OCI-LY3 (cell line): ENCODE data around the gene A4GALT.
"Not testable (repeated sequence)": the region's sequence is repeated elsewhere in the genome, so short reads cannot be mapped to it uniquely, and the experiment has no call there.

Source experiments
- H2AFZ ChIP-seq: fragments of 200-600, 300-600 bp; shearing (Covaris generic); 2 replicates; pipeline ENCODE4 v1.6.0; 2014; ENCODE audit warnings: antibody characterized with exemption, low read depth, low read length
- H3K27ac ChIP-seq: fragments of 200-600, 300-600 bp; sonication (generic); 2 replicates; pipeline ENCODE4 v1.5.1; 2014; ENCODE audit warnings: mild to moderate bottlenecking, low read length, moderate library complexity, mixed read lengths
- H3K27me3 ChIP-seq: fragments of 200-600, 300-600 bp; sonication (generic); 2 replicates; pipeline ENCODE4 v1.6.1; 2014; ENCODE audit warnings: low read depth, low read length, mixed read lengths
- H3K36me3 ChIP-seq: fragments of 200-600, 300-600 bp; sonication (generic); replicated peaks from 2 replicates; pipeline ENCODE3; 2014; ENCODE audit warnings: low read depth, low read length, mixed read lengths
- H3K4me1 ChIP-seq: fragments of 300-600, 200-600 bp; sonication (generic); 2 replicates; pipeline ENCODE4 v1.6.1; 2014; ENCODE audit warnings: low read length, mixed read lengths
- H3K4me2 ChIP-seq: fragments of 200-600, 300-600 bp; sonication (generic); 2 replicates; pipeline ENCODE4 v1.6.1; 2014; ENCODE audit warnings: low read length, mixed read lengths
- H3K4me3 ChIP-seq: fragments of 300-600, 200-600 bp; sonication (generic); 2 replicates; pipeline ENCODE4 v1.5.1; 2014; ENCODE audit warnings: antibody characterized with exemption, mild to moderate bottlenecking, low read length, moderate library complexity
- H3K79me2 ChIP-seq: fragments of 300-600, 200-600 bp; shearing (Covaris generic); 2 replicates; pipeline ENCODE4 v1.6.1; 2014; ENCODE audit warnings: mild to moderate bottlenecking, low read length, mixed read lengths
- H3K9ac ChIP-seq: fragments of 300-600, 200-600 bp; shearing (Covaris generic); 2 replicates; pipeline ENCODE4 v1.6.0; 2014; ENCODE audit warnings: mild to moderate bottlenecking, low read length, moderate library complexity
- H3K9me3 ChIP-seq: fragments of 200-600, 300-600 bp; shearing (Covaris generic); 2 replicates; pipeline ENCODE4 v1.6.1; 2014; ENCODE audit warnings: low read length, mixed read lengths; ENCODE audit not compliant: insufficient read depth
- H4K20me1 ChIP-seq: fragments of 200-600, 300-600 bp; sonication (generic); 2 replicates; pipeline ENCODE4 v1.6.1; 2016; ENCODE audit warnings: low read length, mixed read lengths; ENCODE audit not compliant: insufficient read depth
- EZH2phosphoT487 ChIP-seq: fragments of 200-600 bp; shearing (Covaris generic); IDR thresholded peaks from 2 replicates; pipeline ENCODE4 v1.6.1; 2018; ENCODE audit warnings: antibody characterized with exemption, mixed run types, low read depth
- TF ChIP-seq, protein P1 (sequence below): fragments of 200-600, 300-600 bp; sonication (generic); IDR thresholded peaks from 2 replicates; pipeline ENCODE4 v1.5.1; 2014; ENCODE audit warnings: antibody characterized with exemption, low read length, low read depth

A4GALT gene

DNA sequence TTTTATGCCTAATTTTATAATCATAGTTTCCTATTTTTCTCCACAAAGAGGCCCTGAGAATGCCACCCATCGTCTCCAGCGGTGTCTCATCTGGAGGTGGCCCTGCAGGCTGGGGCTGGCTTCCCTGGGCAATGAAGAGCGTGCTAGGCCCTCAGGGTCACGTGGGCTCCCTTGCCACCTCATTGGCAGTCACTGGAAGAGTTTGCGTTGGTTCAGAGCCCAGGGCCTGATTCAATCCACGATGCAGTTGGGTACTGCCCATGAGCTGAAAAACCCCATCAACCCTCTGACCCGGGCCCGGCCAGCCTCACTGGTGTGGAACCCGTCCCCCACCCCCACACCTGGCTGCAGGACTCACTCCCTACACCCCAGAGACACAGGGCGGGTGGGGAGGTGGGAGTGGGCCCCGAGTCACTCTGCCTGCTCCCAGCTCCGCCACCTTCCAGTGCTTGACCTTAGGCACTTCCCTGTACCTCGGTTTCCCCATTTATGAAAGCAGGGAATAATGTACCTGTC, 43.4 kb upstream of the A4GALT start:
- Histone ChIP-seq H3K9ac (no peak overlapping the region), H2AFZ (no peak overlapping the region), H3K36me3 (no peaks in the 10 kb centered on the region), H3K4me1 (peaks cover 32% of the 10 kb centered on the region), H3K27ac (no peak overlapping the region), H3K4me3 (no peak overlapping the region), H3K9me3 (no peaks in the 10 kb centered on the region), H3K4me2 (no peak overlapping the region), H4K20me1 (no peaks in the 10 kb centered on the region), H3K27me3 (peaks cover 8% of the 10 kb centered on the region; the same call in 1 of the 2 replicates), H3K79me2 (no peaks in the 10 kb centered on the region)
- TF ChIP-seq EZH2phosphoT487: no peak
- TF ChIP-seq, protein P1, sequence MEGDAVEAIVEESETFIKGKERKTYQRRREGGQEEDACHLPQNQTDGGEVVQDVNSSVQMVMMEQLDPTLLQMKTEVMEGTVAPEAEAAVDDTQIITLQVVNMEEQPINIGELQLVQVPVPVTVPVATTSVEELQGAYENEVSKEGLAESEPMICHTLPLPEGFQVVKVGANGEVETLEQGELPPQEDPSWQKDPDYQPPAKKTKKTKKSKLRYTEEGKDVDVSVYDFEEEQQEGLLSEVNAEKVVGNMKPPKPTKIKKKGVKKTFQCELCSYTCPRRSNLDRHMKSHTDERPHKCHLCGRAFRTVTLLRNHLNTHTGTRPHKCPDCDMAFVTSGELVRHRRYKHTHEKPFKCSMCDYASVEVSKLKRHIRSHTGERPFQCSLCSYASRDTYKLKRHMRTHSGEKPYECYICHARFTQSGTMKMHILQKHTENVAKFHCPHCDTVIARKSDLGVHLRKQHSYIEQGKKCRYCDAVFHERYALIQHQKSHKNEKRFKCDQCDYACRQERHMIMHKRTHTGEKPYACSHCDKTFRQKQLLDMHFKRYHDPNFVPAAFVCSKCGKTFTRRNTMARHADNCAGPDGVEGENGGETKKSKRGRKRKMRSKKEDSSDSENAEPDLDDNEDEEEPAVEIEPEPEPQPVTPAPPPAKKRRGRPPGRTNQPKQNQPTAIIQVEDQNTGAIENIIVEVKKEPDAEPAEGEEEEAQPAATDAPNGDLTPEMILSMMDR: no peak

DNA sequence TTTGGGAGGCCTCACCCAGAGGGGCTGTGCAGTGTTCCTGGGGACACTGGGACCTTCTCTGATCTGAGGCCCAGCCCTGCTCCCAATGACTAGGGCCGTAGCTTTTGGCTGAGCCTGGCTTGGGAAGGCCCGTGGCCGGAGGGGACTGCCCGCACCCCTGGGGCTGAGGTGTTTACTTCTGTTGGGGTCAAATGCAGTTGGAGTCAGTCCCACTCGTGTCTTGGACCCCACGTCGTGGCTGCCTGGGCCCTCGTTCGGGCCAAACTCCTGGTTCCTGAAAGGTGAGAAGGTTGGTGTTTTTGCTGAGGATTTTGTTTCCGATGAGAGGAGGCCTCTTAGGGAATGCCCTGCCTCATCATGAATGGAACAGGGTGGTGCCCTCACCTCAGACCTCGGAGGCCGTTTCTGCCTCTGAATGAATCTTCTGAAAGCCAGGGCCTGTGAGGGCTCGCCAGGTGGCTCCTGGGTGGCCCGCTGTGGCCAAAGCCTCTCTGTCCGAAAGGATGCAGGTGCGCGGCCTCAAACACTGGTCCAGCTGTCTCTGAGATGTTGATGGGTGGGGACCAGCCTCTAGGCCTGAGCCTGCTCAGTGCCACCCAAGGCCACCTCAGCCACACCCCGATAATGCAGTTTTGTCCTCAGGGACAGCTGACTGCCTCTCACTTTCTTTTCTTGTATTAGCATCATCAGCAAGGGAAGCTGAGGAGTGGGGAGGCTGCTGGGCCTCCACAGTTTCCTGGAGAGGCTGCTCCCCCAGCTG, 40.3 kb upstream of the A4GALT start:
- TF ChIP-seq EZH2phosphoT487: no peak
- TF ChIP-seq, protein P1: no peak
- Histone ChIP-seq H3K9ac (no peak overlapping the region), H3K4me2 (peak overlapping the region; percentile 19), H3K27ac (peak overlapping the region; percentile 10; the same call in 1 of the 2 replicates), H3K9me3 (no peaks in the 10 kb centered on the region), H3K79me2 (no peaks in the 10 kb centered on the region), H2AFZ (peak overlapping the region; percentile 51; the same call in 1 of the 2 replicates), H3K27me3 (peaks cover 10% of the 10 kb centered on the region), H4K20me1 (no peaks in the 10 kb centered on the region), H3K4me1 (peaks cover 41% of the 10 kb centered on the region), H3K36me3 (no peaks in the 10 kb centered on the region), H3K4me3 (no peak overlapping the region)

GRCh38 chr22:42758931-42759629, 38.4 kb upstream of the A4GALT start:
- Histone ChIP-seq H3K27me3 (peaks cover 10% of the 10 kb centered on the region), H3K4me2 (no peak overlapping the region), H2AFZ (no peak overlapping the region), H3K4me1 (peaks cover 39% of the 10 kb centered on the region), H3K4me3 (no peak overlapping the region), H3K9ac (no peak overlapping the region), H3K79me2 (no peaks in the 10 kb centered on the region), H4K20me1 (no peaks in the 10 kb centered on the region), H3K36me3 (no peaks in the 10 kb centered on the region), H3K27ac (no peak overlapping the region), H3K9me3 (no peaks in the 10 kb centered on the region)
- TF ChIP-seq, protein P1: no peak
- no peak for TF ChIP-seq EZH2phosphoT487

- H3K27ac ChIP-seq, H3K36me3 ChIP-seq, H3K4me2 ChIP-seq, H2AFZ ChIP-seq, H4K20me1 ChIP-seq, H3K4me3 ChIP-seq, H3K9me3 ChIP-seq, H3K79me2 ChIP-seq, H3K9ac ChIP-seq, H3K27me3 ChIP-seq: not testable (repeated sequence)
- peaks cover 53% of the 10 kb centered on the region for H3K4me1 ChIP-seq
These were observed 34.9 kb upstream of the A4GALT start for GRCh38 chr22:42755553-42755952.

DNA sequence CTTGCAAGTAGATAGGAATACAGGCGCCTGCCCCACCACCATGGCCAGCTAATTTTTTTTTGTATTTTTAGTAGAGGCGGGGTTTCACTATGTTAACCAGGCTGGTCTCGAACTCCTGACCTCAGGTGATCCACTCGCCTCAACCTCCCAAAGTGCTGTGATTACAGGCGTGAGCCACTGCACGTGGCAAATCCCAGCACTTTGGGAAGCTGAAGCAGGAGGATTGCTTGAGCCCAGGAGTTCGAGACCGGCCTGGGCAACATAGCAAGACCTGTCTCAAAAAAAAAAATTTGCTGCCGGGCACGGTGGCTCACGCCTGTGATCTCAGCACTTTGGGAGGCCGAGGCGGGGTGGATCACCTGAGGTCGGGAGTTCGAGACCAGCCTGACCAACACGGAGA, 34.5 kb upstream of the A4GALT start:
- not testable (repeated sequence) for H4K20me1 ChIP-seq, H3K4me2 ChIP-seq
- peaks cover 53% of the 10 kb centered on the region for H3K4me1 ChIP-seq

More for the DNA sequence above, 34.5 kb upstream of the A4GALT start:
- H3K9me3 ChIP-seq, H3K9ac ChIP-seq, H3K36me3 ChIP-seq, H3K4me3 ChIP-seq, H2AFZ ChIP-seq, H3K79me2 ChIP-seq, H3K27me3 ChIP-seq, H3K27ac ChIP-seq: not testable (repeated sequence)
